GM19452 (cell line): ENCODE measurements around the gene ARHGEF19.
"Not testable (repeated sequence)": the region's sequence is repeated elsewhere in the genome, so short reads cannot be mapped to it uniquely, and the experiment has no call there.

ENCODE experiments used
- ATAC-seq: cut with Tn5 transposase; IDR thresholded peaks from one replicate; pipeline ENCODE4 v1.9.1; 2021; ENCODE audit not compliant: unreplicated experiment

Gene ARHGEF19

GRCh38 chr1:16212251-16212961 lies at the start of gene ARHGEF19:
ARHGEF19 (minus strand) TSS chr1:16212652; CDS start chr1:16209054, 3,598 bp downstream.
- no peak for ATAC-seq

GRCh38 chr1:16262067-16262466 lies 49.6 kb upstream of the ARHGEF19 start:
- no peak for ATAC-seq

GRCh38 chr1:16260814-16261213 lies 48.4 kb upstream of the ARHGEF19 start:
- no peak for ATAC-seq

GRCh38 chr1:16258591-16259135 lies 46.2 kb upstream of the ARHGEF19 start:
- no peak for ATAC-seq

GRCh38 chr1:16257968-16258367 lies 45.5 kb upstream of the ARHGEF19 start:
- no peak for ATAC-seq

- not testable (repeated sequence) for ATAC-seq
These were observed 45.1 kb upstream of the ARHGEF19 start for GRCh38 chr1:16257556-16257955.

GRCh38 chr1:16256478-16256877 lies 44.0 kb upstream of the ARHGEF19 start:
- ATAC-seq, result no peak

- ATAC-seq, result no peak
These were observed 41.9 kb upstream of the ARHGEF19 start for GRCh38 chr1:16254263-16254928.

GRCh38 chr1:16253332-16253922 lies 41.0 kb upstream of the ARHGEF19 start:
- ATAC-seq, result no peak

GRCh38 chr1:16252912-16253311 lies 40.5 kb upstream of the ARHGEF19 start:
- ATAC-seq, result no peak

GRCh38 chr1:16251381-16251780 lies 38.9 kb upstream of the ARHGEF19 start:
- ATAC-seq, result no peak

GRCh38 chr1:16250524-16251251 lies 38.2 kb upstream of the ARHGEF19 start:
- ATAC-seq, result no peak

- no peak for ATAC-seq
These were observed 37.3 kb upstream of the ARHGEF19 start for GRCh38 chr1:16249596-16250241.

- ATAC-seq, result no peak
These were observed 36.4 kb upstream of the ARHGEF19 start for GRCh38 chr1:16248603-16249516.

- no peak for ATAC-seq
These were observed 35.6 kb upstream of the ARHGEF19 start for GRCh38 chr1:16248007-16248436.

- no peak for ATAC-seq
These were observed 35.0 kb upstream of the ARHGEF19 start for GRCh38 chr1:16247441-16247840.

GRCh38 chr1:16246961-16247360 lies 34.5 kb upstream of the ARHGEF19 start:
- ATAC-seq, result no peak

GRCh38 chr1:16246239-16246638 lies 33.8 kb upstream of the ARHGEF19 start:
- ATAC-seq, result not testable (repeated sequence)

GRCh38 chr1:16245476-16246196 lies 33.2 kb upstream of the ARHGEF19 start:
- ATAC-seq, result no peak
